DMS 273 (cell line): Measurements from ENCODE around the gene RBM23.

Experiments used
- DNase-seq: peaks from one replicate; lab custom pipeline; 2025; ENCODE audit not compliant: unreplicated experiment; lab: John Stamatoyannopoulos, UW

The RBM23 gene

GRCh38 chr14:22887260-22887989 lies 31.5 kb downstream of the RBM23 start:
- DNase-seq: peak; percentile 91

GRCh38 chr14:22886500-22887259 lies 32.3 kb downstream of the RBM23 start:
- DNase-seq: peak; percentile 72

- no peak for DNase-seq
Observed at GRCh38 chr14:22885975-22886374, 33.0 kb downstream of the RBM23 start.

- DNase-seq: no peak
Observed at GRCh38 chr14:22884738-22885523, 34.0 kb downstream of the RBM23 start.

GRCh38 chr14:22884076-22884737 lies 34.7 kb downstream of the RBM23 start:
- no peak for DNase-seq

GRCh38 chr14:22883173-22883976 lies 35.6 kb downstream of the RBM23 start, which contains the start of gene REM2:
TSS of gene REM2 (plus strand) at chr14:22883222. CDS start at chr14:22883288, 66 bp downstream.
- no peak for DNase-seq

- DNase-seq: peak; percentile 66
Observed at GRCh38 chr14:22882529-22883172, 36.3 kb downstream of the RBM23 start.

- no peak for DNase-seq
Observed at GRCh38 chr14:22882064-22882463, 36.9 kb downstream of the RBM23 start.

- no peak for DNase-seq
Observed at GRCh38 chr14:22878271-22879246, 40.4 kb downstream of the RBM23 start.

GRCh38 chr14:22877000-22877501 lies 41.9 kb downstream of the RBM23 start:
- DNase-seq: no peak

- DNase-seq: no peak
Observed at GRCh38 chr14:22875748-22876319, 43.1 kb downstream of the RBM23 start.

- DNase-seq: no peak
Observed at GRCh38 chr14:22875003-22875747, 43.8 kb downstream of the RBM23 start.

GRCh38 chr14:22872833-22873520 lies 46.0 kb downstream of the RBM23 start:
- DNase-seq: no peak

- peak; percentile 93 for DNase-seq
Observed at GRCh38 chr14:22872033-22872832, 46.7 kb downstream of the RBM23 start.

GRCh38 chr14:22871224-22872032 lies 47.5 kb downstream of the RBM23 start, which contains the start of gene LRP10:
TSS of gene LRP10 (plus strand) at chr14:22871740. CDS start at chr14:22872304, 564 bp downstream.
- peak; percentile 94 for DNase-seq
